IMR-90 (cell line): ENCODE results near the gene ISM2.
"Not testable (repeated sequence)": the region's sequence is repeated elsewhere in the genome, so short reads cannot be mapped to it uniquely, and the experiment has no call there.

Experiments
- CEBPB ChIP-seq: IDR thresholded peaks from 2 replicates; pipeline ENCODE4 v1.6.1; 2012; ENCODE audit warnings: low read depth, low read length, improper control_type of control experiment
- FOS ChIP-seq: fragments of 150-350 bp; IDR thresholded peaks from 2 replicates; pipeline ENCODE4 v1.6.1; 2016; ENCODE audit warnings: low read depth, low read length
- MXI1 ChIP-seq: IDR thresholded peaks from 2 replicates; pipeline ENCODE4 v1.6.1; 2012; ENCODE audit warnings: low read depth, mild to moderate bottlenecking, low read length, moderate library complexity, borderline replicate concordance
- NFE2L2 ChIP-seq: fragments of 150-350 bp; IDR thresholded peaks from 2 replicates; pipeline ENCODE4 v1.6.1; 2016; ENCODE audit warnings: low read depth, mild to moderate bottlenecking, low read length
- POLR2A ChIP-seq: IDR thresholded peaks from 2 replicates; pipeline ENCODE4 v1.6.1; 2012; ENCODE audit warnings: mild to moderate bottlenecking, low read depth, low read length
- RCOR1 ChIP-seq: IDR thresholded peaks from 2 replicates; pipeline ENCODE4 v1.6.1; 2012; ENCODE audit warnings: mild to moderate bottlenecking, low read length, improper control_type of control experiment; ENCODE audit not compliant: insufficient replicate concordance
- SMC3 ChIP-seq: fragments of 150-350 bp; IDR thresholded peaks from 2 replicates; pipeline ENCODE4 v1.6.1; 2016; ENCODE audit warnings: low read depth, mild to moderate bottlenecking, antibody characterized with exemption, low read length, moderate library complexity
- TF ChIP-seq, protein P1 (sequence below): conservative IDR thresholded peaks from 2 replicates; pipeline ENCODE4 v1.5.1; 2012; ENCODE audit warnings: mild to moderate bottlenecking, low read depth, low read length, improper control_type of control experiment

DNA sequence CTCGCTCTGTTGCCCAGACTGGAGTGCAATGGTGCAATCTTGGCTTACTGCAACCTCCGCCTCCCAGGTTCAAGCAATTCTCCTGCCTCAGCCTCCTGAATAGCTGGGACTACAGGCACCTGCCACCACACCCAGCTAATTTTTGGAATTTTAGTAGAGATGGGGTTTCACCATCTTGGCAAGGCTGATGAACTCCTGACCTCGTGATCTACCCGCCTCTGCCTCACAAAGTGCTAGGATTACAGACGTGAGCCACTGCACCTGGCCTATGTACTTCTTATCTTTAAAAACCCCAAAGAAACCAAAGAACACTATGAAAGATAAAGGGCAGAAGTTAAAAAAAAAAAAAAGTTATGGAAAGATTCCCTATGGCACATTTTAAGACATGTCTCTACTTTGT, 38.3 kb upstream of the ISM2 start:
- TF ChIP-seq, protein P1, sequence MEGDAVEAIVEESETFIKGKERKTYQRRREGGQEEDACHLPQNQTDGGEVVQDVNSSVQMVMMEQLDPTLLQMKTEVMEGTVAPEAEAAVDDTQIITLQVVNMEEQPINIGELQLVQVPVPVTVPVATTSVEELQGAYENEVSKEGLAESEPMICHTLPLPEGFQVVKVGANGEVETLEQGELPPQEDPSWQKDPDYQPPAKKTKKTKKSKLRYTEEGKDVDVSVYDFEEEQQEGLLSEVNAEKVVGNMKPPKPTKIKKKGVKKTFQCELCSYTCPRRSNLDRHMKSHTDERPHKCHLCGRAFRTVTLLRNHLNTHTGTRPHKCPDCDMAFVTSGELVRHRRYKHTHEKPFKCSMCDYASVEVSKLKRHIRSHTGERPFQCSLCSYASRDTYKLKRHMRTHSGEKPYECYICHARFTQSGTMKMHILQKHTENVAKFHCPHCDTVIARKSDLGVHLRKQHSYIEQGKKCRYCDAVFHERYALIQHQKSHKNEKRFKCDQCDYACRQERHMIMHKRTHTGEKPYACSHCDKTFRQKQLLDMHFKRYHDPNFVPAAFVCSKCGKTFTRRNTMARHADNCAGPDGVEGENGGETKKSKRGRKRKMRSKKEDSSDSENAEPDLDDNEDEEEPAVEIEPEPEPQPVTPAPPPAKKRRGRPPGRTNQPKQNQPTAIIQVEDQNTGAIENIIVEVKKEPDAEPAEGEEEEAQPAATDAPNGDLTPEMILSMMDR = not testable (repeated sequence)
- not testable (repeated sequence) for TF ChIP-seq FOS, SMC3, RCOR1, NFE2L2, POLR2A, MXI1, CEBPB
